Vagina (tissue), 2 donors: Measurements from ENCODE around the gene STEAP2.

Experiments used
- CTCF ChIP-seq, 3 experiments: fragments of 450-650 bp in 2 of 3; fragments of 200-600 bp in 1 of 3; sonication (generic) in 1 of 3; IDR thresholded peaks; one replicate each; pipeline ENCODE4 v1.5.1; 2017 to 2019; ENCODE audit warnings: antibody characterized with exemption in 3 of 3, mild to moderate bottlenecking in 2 of 3, moderate library complexity in 2 of 3
- POLR2A ChIP-seq, 2 donors: fragments of 450-650 bp; IDR thresholded peaks; one replicate each; pipeline ENCODE4 v1.6.1; 2017; ENCODE audit warnings: antibody characterized with exemption in 2 of 2, mild to moderate bottlenecking in 2 of 2, moderate library complexity in 2 of 2

- TF ChIP-seq POLR2A (IDR thresholded peaks at IDR 0.05) (no peak), CTCF (IDR thresholded peaks at IDR 0.05) (no peak)
Observed at GRCh38 chr7:90207956-90208355, 3.6 kb upstream of the STEAP2 start.
